ENCODE results near the gene ERN1.

The ERN1 gene

DNA sequence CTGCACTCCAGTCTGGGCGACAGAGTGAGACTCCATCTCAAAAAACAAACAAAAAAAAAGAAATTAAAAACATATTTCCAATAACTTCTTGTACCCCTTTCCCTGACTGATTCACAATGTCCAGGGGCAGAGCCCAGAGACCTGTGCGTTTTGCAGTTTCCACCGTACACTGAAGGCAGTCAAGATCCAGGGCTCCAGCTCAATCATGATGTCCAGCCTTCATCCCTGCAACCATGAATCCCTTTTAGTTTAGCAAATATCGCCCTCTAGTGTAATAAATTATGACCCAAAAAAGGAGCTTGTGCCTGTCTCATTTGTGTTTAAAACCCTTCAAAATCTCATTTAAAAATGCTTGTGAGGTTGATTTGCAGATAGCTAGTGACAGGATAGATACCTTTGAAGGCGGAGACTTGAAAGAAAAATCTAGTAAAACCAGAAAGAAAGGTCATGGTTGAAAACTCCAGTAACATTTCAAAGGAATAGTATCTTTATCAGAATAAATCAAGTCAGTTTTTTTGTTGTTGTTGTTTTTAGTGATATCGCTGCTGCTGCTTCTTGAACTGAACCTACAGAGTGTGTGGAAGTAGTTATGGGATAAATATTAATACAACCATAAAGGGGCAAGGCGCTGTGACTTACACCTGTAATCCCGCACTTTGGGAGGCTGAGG is 3.7 kb upstream of the ERN1 start:
- TF ChIP-seq GATA3 (IDR thresholded peaks at IDR 0.05; ENCODE audit: low read depth, low read length) (no peak), GATA2 (IDR thresholded peaks at IDR 0.05; ENCODE audit: low read depth, low read length) (no peak)

DNA sequence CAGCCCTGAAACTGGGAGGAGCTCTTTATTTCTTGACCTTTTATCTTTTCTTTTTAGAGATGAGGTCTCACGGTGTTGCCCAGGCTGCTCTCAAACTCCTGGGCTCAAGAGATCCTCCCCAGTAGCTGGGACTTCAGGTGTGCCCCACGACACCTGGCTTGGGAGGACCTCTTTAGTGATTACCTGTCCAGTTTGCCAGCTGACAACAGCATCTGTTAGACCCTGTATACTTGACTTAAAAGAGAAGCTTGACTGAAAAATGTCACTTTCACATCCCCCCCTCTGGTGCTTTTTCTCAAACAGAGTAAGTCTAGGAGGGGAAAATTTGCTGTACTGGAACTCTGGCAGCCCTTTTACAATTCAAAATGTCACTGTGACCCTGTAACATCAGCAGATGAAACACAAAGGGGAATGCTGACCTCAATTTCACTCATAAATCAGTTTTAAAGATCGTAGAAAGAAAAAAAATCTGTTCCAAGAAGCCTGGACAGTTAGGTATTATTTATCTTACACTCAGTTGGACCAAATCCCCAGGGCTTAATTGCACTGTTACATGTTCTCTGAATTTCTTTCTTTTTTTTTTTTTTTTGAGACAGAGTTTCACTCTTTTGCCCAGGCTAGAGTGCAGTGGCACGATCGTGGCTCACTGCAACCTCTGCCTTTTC is 1.8 kb upstream of the ERN1 start:
- TF ChIP-seq GATA3 (IDR thresholded peaks at IDR 0.05; ENCODE audit: low read depth, low read length) (no peak), GATA2 (IDR thresholded peaks at IDR 0.05; ENCODE audit: low read depth, low read length) (no peak)

DNA sequence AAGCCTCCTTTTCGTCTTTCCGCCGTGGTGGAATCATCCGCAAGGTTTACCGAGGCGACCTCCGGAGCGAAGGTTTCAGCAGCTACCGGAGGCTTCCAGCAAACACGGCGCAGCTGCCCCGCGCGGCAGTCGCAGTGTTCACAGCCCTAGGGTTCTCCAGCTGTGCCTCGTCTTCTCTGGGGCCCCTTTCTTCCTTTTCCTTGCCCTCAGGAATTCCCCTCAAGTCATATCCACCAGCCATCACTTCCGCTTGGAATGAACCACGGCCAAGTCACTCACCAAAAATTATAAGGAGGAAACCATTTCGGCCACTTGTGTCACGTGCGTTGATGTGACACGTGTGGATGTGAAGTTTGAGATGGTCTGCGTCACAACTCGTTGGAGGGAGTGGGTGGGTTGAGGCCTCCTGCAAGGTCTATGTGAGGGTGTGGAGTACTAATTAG is 636 bp upstream of the ERN1 start:
- no peak for TF ChIP-seq GATA3 (IDR thresholded peaks at IDR 0.05; ENCODE audit: low read depth, low read length)
- TF ChIP-seq GATA2 (IDR thresholded peaks at IDR 0.05; ENCODE audit: low read depth, low read length), result no peak

DNA sequence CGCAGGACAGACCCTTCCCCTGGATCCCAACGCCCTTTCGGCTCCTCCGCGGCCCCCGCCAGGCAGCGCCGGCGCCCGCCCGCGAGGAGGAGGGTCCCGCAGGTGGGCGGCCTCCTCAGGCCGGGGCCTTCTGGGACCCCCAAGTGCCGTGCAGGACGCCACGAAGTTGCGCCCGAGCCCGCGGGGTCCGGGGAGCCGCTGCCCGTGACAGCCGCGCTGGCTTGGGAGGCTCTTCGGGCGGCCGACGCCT is 504 bp downstream of the ERN1 start:
- no peak for TF ChIP-seq GATA2 (IDR thresholded peaks at IDR 0.05; ENCODE audit: low read depth, low read length)
- TF ChIP-seq GATA3 (IDR thresholded peaks at IDR 0.05; ENCODE audit: low read depth, low read length), result no peak

DNA sequence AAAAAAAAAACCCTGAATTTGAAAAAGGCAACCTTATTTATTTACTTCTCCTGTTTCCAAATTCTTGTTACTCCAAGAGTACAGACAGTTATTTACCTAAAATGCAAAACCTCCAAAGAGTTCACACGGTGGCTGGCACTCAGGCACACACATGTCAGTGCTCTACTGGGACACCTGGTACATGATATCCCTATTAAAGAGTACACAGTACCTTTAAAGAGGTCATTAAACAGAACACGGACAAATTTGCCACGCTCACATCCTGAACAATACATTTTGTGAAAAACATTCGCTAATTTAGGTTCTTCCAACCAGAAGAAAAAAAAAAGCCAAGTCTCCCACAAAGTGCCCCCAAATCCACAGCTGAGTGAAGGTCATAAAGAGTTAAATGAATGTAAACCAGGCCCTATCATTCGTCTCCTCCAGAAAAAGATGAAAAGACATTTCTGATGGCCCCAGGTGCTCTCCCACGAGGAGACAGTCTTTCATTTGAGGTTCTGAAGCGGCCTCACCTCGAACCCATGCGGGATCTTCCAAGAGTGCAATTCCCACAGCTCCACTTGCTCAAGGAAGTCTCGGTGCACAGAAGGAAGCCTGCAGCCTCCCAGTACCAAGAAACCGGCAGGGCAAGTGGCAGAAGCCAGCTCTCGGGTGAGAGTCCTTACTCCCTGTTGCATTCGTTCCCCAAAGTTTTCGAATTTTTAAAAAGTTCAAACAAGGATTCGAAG is 993 bp downstream of the ERN1 start:
- no peak for TF ChIP-seq GATA2 (IDR thresholded peaks at IDR 0.05; ENCODE audit: low read depth, low read length)
- no peak for TF ChIP-seq GATA3 (IDR thresholded peaks at IDR 0.05; ENCODE audit: low read depth, low read length)

DNA sequence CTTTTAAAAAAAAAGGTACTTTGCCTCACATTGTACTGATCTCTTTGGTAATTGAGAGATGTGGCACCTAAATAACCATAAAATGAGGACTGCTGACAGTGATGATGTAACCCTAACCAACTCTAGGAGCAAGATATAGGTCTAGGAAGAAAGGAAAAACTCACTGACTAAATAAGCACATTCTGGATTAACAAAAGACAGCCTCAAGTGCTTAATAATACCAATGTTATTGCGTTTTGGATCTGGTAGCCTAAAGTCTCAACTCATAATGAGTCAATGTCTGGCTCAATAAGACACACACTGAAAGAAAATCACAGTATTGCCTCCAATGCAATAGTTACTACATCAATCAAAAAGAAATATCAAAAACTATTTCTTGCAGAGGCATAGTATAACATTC is 3.0 kb downstream of the ERN1 start:
- TF ChIP-seq GATA3 (IDR thresholded peaks at IDR 0.05; ENCODE audit: low read depth, low read length), result no peak
- no peak for TF ChIP-seq GATA2 (IDR thresholded peaks at IDR 0.05; ENCODE audit: low read depth, low read length)

DNA sequence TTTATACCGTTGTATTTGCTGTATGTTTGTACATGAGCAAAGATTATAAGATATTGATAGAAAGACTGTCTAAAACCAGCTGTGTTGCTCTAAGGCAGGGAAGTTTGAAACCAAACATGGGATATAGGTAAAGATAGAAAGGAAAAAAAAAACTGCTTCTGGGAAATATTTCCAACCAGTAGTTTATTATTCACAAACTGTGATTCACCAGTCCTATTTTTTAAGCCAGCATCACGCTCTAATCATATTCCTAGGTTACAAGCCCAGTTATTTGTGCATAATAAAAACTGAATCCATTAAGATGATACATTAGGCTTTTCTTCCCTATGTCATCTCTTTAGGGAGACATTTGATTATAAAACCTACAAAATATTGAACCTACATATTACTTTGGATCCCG is 4.0 kb downstream of the ERN1 start:
- TF ChIP-seq GATA2 (IDR thresholded peaks at IDR 0.05; ENCODE audit: low read depth, low read length) (no peak), GATA3 (IDR thresholded peaks at IDR 0.05; ENCODE audit: low read depth, low read length) (no peak)

DNA sequence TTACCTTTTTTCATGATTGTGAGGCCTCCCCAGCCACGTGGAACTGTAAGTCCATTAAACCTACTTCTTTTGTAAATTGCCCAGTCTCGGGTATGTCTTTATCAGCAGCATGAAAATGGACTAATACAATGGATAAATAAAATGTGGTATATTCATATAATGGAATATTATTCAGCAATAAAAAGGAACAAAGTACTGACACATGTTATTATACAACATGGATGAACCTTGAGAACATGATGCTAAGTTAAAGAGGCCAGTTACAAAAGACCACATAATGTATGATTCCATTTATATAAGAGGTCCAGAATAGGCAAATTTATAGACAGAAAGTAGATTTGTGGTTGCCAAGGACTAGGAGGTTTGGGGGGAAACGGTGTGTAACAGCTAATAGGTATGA is 5.3 kb downstream of the ERN1 start:
- no peak for TF ChIP-seq GATA2 (IDR thresholded peaks at IDR 0.05; ENCODE audit: low read depth, low read length)
- no peak for TF ChIP-seq GATA3 (IDR thresholded peaks at IDR 0.05; ENCODE audit: low read depth, low read length)

DNA sequence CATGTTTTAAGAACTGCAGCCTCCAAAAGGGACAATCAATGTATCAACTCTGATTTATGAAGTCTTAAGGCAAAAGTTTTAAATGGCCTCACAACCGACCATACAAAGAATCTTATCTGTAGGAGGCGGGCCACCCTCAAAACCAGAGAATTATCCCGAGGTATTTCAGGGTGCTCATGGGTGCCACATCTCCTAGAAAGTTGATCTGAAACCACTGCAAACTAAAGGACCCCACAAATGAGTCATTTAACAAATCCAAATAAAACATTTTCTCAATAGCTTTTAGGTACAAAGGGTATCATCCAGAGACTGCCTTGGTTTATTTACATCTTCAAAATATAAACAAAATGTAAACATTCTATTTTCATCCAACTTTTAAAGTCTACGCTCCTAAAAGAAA is 6.8 kb downstream of the ERN1 start:
- TF ChIP-seq GATA3 (IDR thresholded peaks at IDR 0.05; ENCODE audit: low read depth, low read length) (no peak), GATA2 (IDR thresholded peaks at IDR 0.05; ENCODE audit: low read depth, low read length) (no peak)

DNA sequence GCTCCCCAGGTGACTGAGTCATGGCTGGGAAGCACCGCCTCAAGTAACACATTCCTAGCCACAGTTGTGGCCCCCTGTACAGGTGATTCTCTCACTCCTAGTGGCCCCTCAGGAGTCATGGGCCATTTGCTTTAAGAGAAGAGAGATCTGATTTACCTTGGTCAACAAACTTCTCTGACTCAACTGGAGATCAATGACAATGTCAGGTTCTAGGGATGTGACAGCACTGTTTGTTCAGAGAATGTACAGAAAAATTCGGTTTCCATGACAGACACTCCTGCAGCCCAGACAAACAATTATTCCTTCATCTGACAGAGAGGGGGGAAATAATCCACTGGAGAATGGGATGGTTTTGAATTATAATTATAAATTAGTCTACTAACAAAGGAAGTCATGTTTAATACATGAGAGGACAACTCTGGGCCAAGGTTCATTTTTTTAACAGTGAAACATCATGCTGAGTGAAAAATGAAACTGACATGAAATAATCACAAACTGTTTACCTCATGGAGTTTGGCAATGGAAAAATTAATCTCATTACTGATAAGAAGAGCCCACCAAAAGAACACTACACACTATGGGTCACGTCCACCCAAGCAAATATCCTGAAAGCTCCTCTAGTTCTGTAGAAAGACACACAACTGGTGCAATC is 9.7 kb downstream of the ERN1 start:
- no peak for TF ChIP-seq GATA2 (IDR thresholded peaks at IDR 0.05; ENCODE audit: low read depth, low read length)
- no peak for TF ChIP-seq GATA3 (IDR thresholded peaks at IDR 0.05; ENCODE audit: low read depth, low read length)

DNA sequence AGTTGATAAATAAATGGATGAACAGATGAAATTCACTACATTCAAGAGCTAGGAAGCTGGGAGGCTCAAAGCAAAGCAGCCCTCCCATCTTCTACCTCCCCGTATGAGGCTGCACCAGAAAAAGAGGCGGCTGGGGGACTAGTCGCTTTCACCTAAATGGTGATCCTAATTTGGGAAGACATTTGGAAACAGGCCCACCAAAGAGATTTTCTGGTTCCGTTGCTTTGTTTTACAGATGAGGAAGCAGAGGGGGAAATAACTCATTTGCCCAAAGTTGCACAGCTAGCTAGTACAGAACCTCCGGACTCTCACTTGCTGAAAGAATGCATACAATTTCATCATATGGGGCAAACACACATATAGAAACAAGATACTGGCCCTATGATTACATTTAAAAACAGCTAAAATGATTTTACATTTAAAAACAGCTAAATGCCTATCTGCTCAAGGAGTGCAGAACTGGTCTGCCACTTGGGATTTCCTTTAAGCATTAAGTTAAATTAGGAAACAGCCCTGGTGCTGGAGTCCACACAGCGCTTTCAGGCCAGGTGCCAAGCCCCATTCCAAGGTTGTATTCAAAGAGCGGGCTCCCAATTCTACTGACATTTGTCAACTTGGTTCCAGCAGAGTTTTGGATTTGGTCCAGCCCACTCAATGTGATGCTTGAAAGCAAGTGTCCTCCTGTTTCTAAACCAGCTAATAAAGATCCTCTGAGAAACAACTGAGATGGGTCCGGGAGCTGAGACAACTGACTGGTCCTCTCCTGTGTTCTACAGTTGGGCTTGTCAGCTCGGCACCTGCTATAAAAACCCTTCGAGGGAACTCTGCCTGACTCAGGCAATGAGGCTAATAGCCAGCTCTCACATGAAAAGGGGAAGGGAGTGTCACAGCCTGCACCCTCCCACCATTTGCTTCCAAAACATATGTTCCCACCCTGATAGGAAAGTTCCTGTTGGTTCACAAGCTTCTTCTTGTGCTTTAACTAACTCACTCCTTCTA is 11.7 kb downstream of the ERN1 start:
- no peak for TF ChIP-seq GATA2 (IDR thresholded peaks at IDR 0.05; ENCODE audit: low read depth, low read length)
- TF ChIP-seq GATA3 (IDR thresholded peaks at IDR 0.05; ENCODE audit: low read depth, low read length), result no peak

DNA sequence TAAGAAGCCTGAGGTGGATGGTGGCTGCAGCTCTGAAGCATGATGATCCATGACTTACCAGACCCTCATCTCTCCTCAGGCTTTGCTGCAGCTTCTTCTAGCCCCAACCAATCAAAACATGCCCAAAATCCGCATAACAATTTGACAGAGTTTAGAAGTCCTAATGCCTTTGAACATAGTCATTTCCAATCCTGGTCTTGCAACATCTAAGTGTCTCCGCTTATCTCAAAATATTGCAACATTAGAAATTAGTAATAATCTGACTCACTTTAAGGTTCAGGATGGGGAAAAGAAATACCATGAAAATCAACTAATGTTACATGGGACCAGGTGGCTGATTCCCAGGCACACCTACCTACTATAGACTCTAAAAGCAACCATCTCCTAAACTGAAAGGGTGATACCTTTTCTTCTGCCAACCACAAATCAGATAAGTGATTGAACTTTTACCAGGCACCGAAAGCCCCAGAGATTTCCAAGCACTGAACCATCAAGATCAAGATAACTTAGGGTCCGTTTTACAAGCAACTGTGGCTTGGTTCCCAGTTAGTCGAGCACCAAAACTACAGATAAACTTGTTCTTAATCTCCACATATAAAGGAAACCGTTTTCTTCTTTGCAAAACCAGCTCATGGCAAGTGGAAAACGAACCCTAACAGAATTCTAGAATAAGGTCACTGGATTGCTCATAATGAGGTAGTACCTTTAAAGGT is 14.0 kb downstream of the ERN1 start:
- TF ChIP-seq GATA3 (IDR thresholded peaks at IDR 0.05; ENCODE audit: low read depth, low read length) (no peak), GATA2 (IDR thresholded peaks at IDR 0.05; ENCODE audit: low read depth, low read length) (no peak)

Measured in SH-SY5Y (cell line).